ENCODE measurements around the gene TMSB4X.

- TF ChIP-seq CTCF (IDR thresholded peaks at IDR 0.05; ENCODE audit: borderline replicate concordance, extremely low read depth, low read length, poor library complexity, severe bottlenecking) (no peak), EZH2 (IDR thresholded peaks at IDR 0.05; ENCODE audit: borderline replicate concordance, low read depth, low read length, severe bottlenecking) (no peak)
Observed at GRCh38 chrX:12958059-12958458, 16.9 kb upstream of the TMSB4X start.

Data from DND-41 (cell line).